GM10248 (cell line): ENCODE measurements around the gene LRP5.

Source experiments
- CTCF ChIA-PET: fragments of 300-600 bp; sonication (Branson Sonifier 250); formaldehyde crosslinking; extraction: SDS; loops from one replicate; lab custom pipeline; 2021; ENCODE audit warnings: antibody characterized with exemption; lab: Yijun Ruan, JAX
- POLR2A ChIA-PET: fragments of 350-650 bp; sonication (Branson Sonifier 250); formaldehyde crosslinking; extraction: SDS; loops from one replicate; lab custom pipeline; 2020; ENCODE audit warnings: antibody characterized with exemption; lab: Yijun Ruan, JAX
- DNase-seq: peaks from one replicate; pipeline ENCODE4 v3.0.0; 2012; ENCODE audit errors: extremely low spot score
- CTCF ChIP-seq: IDR thresholded peaks from 2 replicates; pipeline ENCODE4 v1.5.1; 2012; ENCODE audit warnings: mild to moderate bottlenecking, low read depth; ENCODE audit errors: extremely low read depth, missing control alignments, control extremely low read depth

LRP5 gene

GRCh38 chr11:68293708-68294107, 18.7 kb upstream of the LRP5 start:
- DNase-seq = no peak
- CTCF ChIA-PET = interaction anchor here (5.7 kb wide), 1 partner anchor 36 kb away, joined by 27 read pairs; no protein-coding TSS in a partner anchor
- POLR2A ChIA-PET = no interaction called here
- no peak for TF ChIP-seq CTCF

GRCh38 chr11:68295271-68295670, 17.1 kb upstream of the LRP5 start:
- POLR2A ChIA-PET = no interaction called here
- TF ChIP-seq CTCF = no peak
- CTCF ChIA-PET = interaction anchor here (1.2 to 6.3 kb wide), 6 partner anchors 7 to 87 kb away, joined by 3 to 197 read pairs (median 44); partner anchors contain the start of gene C11orf24
- no peak for DNase-seq

- ChIA-PET POLR2A (interaction anchor here (1.4 kb wide), 1 partner anchor 37 kb away, joined by 3 read pairs; no protein-coding TSS in a partner anchor), CTCF (interaction anchor here (1.1 to 6.3 kb wide), 14 partner anchors 7 to 1348 kb away, joined by 3 to 197 read pairs (median 21); partner anchors contain the start of genes C11orf24 and LRP5)
- DNase-seq = no peak
- no peak for TF ChIP-seq CTCF
These were observed 16.5 kb upstream of the LRP5 start for GRCh38 chr11:68295940-68296339.

GRCh38 chr11:68296344-68297051, 15.9 kb upstream of the LRP5 start:
- no peak for DNase-seq
- ChIA-PET POLR2A (interaction anchor here (1.4 kb wide), 1 partner anchor 37 kb away, joined by 3 read pairs; no protein-coding TSS in a partner anchor), CTCF (interaction anchor here (0.8 to 6.3 kb wide), 18 partner anchors 8 to 1347 kb away, joined by 3 to 197 read pairs (median 16); partner anchors contain the start of genes C11orf24 and LRP5)
- no peak for TF ChIP-seq CTCF

- no peak for DNase-seq
- CTCF ChIA-PET = interaction anchor here (0.8 to 6.3 kb wide), 19 partner anchors 8 to 1347 kb away, joined by 3 to 197 read pairs (median 12); partner anchors contain the start of genes C11orf24 and LRP5
- no peak for TF ChIP-seq CTCF
- POLR2A ChIA-PET = interaction anchor here (1.4 kb wide), 1 partner anchor 38 kb away, joined by 3 read pairs; no protein-coding TSS in a partner anchor
These were observed 15.4 kb upstream of the LRP5 start for GRCh38 chr11:68297052-68297378.

- no peak for TF ChIP-seq CTCF
- ChIA-PET POLR2A (no interaction called here), CTCF (interaction anchor here (0.8 to 6.3 kb wide), 19 partner anchors 9 to 149 kb away, joined by 3 to 197 read pairs (median 12); partner anchors contain the start of genes C11orf24 and LRP5)
- DNase-seq = no peak
These were observed 14.9 kb upstream of the LRP5 start for GRCh38 chr11:68297494-68297811.
